ENCODE results near the gene RNF144A.
A peak's percentile ranks its signal among the peaks of the same experiment; 100 is the strongest.

Gene RNF144A

GRCh38 chr2:7027956-7028655 lies 110.9 kb downstream of the RNF144A start:
- no peak for DNase-seq

GRCh38 chr2:7028846-7029245 lies 111.6 kb downstream of the RNF144A start:
- no peak for DNase-seq

DNA sequence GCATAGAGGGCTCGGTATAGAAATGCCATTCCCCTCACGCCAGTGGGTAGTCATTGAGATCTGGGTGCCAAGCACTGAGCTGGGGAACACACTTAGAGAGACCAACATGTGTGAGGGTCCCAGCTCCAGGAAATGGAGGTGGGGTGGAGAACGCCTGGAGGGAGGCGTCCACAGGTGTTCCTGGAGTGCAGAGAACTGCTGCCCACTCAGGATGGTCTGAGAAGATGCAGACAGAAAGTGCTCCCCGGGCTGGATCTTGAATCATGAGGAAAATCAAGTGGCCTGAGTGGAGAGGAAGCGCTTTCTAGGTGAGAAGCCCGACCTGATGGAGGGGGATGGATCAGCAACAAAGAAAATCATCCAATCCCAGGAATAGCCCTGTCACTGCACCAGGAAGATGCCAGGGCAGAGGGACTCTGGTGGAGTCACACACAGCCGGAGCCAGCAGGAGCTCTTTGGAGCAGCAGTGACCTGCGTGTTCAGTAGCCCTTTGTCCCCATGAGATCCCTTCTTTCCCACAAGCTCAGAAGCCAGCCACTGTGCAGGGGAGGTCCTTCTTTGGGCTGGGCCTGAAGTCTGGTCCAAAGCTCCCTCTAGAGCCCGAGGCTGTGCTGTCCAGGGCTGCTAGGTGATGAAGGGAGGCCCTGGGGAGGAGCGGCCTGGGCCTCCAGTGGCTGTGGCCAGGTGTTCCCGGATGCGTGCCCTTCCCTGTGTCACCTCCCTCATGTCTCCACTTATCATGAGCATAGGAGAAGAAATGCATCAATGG lies 112.3 kb downstream of the RNF144A start:
- DNase-seq = no peak

DNA sequence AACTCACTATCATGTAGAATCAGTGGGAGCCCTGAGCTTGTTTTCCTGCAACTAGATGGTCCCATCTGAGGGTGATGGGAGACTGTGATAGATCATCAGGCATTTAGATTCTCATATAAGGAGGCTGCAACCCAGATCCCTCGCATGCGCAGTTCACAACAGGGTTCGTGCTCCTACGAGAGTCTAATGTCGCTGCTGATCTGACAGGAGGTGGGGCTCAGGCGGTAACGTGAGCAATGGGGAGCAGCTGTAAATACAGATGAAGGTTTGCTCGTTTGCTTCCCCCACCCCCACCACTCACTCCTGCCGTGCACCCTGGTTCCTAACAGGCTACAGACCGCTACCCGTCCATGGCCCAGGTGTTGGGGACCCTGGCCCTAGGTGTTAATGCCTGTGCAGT lies 113.6 kb downstream of the RNF144A start:
- DNase-seq = no peak

DNA sequence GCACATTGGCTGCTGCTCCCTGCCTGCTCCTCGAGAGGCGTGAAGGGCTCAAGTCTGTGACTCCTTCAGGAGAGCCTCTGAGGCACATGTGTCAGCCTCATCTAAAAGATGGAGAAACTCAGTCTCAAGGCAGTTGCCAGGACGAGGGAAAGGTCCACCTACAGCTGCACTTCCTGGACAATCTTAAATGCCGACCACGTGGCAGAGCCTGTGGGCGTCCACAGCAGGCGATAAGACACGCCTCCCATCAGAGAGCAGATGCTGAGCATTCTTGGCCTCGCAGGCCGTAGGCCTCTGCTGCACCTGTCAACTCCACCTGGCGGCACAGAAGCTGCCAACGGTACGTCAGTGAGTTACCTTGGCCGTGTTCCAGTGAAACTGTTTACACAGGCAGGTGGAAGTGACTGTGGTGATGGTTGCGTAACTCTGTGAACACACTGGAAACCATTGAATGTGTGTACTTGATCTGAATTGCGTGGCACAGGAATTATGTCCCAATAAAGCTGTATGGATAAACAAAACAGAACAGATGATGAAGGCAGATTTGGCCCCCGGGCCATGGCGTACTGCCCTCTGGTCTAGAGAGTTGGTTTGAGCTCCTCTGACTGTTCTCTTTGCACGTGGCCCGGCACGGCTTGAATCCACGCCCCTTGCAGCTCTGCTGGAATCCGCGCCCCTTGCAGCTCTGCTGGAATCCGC lies 114.5 kb downstream of the RNF144A start:
- DNase-seq = peak; percentile 99

- DNase-seq = no peak
Measured at GRCh38 chr2:7032371-7032770, 115.2 kb downstream of the RNF144A start.

DNA sequence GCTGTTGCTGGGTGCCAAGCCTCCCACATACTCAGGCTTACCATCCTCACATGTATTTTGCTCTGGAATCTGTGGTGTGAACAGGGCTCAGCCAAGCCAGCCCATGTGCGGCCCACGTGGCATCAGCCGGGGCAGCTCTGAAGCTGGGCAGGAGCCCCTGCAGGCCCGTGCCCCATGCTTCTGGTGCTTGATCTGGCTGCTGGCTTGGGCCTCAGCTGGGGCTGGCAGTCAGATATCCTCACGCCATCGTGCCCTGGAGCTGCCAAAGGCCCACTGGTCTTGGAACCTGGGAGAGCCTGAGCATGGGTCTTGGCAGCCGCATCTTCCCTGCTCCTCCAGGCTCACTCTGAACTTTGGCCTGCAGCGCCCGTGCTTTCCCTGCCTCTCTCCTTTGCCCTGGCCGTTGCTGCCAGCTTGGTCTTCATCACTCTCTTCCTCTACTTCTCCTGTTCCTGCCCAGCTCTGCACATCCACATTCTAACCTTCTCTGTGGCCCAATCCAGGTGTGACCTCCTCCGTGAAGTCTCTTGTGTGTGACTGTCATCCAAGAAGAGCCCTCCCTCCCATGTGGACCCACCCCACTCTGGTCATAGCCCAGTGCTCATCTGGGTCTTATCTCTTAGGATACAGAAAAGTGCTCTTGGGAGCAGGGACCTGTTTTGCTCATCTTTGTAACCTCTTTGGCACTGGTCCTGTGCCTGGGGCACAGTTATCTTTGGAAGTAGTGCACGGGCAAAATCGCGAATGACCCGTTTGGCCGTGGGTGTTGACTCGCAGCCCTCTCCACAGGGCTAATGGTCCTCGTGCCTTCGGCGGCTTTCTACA lies 116.1 kb downstream of the RNF144A start:
- no peak for DNase-seq

DNA sequence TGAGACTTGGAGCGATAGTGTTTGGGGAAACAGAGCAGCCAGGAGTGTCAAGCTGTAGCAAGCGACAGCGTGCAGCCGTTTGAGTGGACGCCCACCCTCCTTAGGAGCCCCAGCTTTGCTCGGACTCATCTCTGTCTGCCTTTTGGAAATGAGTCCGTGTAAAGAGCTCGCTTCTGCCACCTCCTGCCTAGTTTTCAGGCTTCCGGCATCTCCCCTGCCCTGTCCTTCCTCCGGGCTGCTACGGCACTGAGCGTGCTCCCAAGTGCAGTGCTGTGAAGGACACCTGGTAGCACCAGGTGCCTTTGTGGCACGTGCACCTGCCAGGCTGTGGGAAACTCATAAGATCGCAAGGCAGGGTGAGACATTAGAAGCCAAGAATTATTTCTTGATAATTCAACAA lies 117.1 kb downstream of the RNF144A start:
- DNase-seq = no peak

GRCh38 chr2:7035884-7036283 lies 118.7 kb downstream of the RNF144A start:
- DNase-seq = no peak

DNA sequence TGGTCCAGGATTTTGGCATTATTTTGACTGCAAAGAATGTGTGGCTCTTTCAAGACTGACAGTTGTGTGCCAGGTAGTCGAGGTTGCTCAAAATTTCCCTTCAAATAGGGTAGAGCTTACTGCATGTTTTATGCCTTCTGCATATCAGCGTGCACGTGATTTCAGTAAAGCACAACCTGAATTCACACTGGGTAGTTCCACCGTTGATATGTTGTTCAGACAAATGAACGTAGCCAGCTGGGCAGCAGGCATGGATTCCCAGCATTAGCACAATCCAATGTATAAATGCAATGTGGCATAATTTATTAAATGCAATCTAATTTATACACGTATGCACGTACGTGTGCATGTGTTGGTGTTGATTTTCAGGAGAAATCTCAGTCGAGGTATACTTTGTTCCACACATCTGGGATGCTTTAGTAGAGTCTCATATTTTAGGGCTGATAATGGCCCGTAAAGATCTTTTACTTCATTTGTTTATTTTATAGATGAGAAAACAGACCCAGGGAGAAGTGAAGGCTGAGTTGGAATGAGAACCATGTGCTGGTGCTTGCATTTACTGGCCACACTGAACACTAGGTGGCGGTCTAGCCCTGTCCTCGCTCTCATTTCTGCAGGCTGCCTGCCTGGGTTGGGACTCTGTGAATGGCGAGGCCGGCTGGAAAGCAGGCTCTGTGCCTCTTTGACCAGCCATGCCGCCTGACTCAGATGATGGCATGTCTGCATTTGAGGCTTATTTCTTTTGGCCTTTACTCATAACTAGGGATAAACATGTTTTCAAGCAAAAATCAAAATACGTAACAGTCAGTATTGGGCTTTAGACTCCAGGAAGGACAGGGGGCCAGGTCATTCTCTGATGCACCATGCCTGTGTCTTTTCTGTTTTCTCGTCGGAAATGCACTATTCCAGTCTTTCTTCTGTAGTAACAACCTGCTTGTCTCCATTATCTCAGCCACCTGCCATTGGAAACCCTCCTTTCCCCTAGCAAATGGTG lies 120.4 kb downstream of the RNF144A start:
- DNase-seq = no peak

DNA sequence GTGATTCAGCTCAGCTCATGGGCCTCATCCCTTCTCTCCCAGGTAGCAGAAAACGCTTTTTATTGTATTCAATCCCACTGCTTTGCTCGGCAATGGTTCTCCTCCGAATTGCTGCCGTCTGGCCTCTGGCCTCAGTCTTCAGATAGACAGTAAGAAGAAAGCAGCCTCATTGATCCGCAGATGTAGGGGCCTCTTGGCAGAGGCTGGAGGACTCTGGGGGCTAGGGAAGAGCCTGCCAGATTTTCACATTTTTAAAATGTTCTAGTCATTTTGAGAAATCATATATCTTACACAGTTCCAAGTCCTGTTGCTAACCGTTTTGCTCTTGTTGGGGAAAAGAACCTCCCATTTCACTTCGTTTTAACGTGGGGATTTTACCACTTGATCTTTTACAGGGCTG lies 123.3 kb downstream of the RNF144A start:
- no peak for DNase-seq

DNA sequence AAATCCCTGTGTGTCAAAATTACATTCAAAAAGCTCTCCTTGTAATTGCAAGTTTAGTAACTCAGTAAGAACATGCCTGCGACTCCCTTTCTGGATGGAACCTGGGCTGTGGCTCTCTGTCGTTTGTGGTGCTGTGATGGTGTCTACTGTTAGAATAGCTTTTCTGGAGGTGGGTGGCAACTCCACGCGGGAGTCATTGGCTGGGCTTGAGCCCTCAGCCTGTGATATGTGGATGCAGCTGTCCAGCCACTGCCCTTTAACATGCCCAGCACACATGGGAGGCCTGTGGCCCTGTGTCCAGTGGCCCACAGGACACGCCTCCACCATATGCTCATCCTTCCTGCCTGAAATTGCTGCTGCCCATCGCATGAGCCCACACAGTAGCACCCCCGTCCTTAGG lies 124.2 kb downstream of the RNF144A start:
- no peak for DNase-seq

DNA sequence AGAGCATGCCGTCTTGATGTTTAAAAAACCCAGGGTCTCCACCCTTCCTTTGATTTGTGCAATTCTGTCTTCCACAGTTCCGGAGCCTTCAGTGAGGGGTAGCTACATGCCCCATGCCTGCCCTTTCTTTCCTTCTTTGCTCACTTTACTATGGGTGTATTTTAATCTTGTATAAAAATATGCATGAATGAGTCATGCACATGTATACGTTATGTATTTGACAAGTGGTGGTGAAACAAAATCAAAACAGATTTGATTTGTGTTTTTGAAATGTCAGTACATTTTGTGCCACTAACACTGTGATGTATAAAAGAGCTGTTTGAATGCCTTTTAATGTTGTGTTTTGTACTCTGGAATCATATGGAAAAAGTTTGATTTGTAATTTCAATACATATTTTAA lies 126.5 kb downstream of the RNF144A start:
- no peak for DNase-seq

GRCh38 chr2:7044253-7045250 lies 127.3 kb downstream of the RNF144A start:
- no peak for DNase-seq

DNA sequence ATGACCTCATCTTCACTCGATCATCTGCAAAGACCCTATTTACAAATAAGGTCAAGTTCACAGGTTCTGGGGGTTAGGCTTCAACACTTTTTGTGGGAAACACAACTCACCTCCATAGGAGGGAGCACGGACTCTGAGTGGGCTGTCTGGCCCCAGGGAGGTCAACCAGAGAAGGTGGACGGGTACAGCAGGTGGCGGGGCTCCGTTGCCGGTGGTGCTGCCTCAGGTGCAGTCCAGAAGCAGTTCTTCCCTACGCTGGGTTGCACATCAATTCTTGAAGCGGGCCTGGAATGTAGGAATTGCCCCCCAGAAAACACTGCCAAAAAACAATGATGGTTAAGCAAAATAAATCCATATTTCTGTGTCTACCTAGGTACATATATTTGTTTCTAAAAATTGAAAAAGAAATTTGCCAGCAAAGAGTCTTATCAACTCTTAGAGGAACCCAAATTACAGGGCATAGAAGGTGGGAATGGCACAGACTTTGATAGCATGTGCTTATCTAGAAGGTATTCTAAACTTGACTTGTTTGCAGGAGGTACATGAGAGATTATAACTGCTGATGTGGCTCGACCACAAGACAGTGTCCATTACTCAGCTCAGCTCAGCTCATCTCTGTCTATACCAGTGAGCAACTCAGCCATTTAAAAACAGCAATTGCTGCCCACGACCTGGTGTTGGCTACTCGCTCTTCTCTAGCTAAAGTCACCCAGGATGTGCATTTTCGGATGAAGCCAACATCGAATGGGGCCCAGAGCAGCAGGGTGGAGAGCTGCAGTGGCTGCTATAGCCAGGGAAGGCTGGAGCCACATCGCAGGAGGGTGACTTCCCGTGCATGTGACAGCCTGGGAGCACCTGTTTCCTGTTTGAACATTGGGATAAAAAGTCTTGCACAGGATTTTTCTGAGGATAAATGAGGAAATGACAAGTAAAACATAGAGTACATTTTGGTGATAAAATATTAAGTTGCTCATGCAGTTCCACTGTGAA lies 128.7 kb downstream of the RNF144A start:
- DNase-seq = no peak

- no peak for DNase-seq
Measured at GRCh38 chr2:7047661-7048060, 130.4 kb downstream of the RNF144A start.

GRCh38 chr2:7048762-7049294 lies 131.6 kb downstream of the RNF144A start:
- no peak for DNase-seq

DNA sequence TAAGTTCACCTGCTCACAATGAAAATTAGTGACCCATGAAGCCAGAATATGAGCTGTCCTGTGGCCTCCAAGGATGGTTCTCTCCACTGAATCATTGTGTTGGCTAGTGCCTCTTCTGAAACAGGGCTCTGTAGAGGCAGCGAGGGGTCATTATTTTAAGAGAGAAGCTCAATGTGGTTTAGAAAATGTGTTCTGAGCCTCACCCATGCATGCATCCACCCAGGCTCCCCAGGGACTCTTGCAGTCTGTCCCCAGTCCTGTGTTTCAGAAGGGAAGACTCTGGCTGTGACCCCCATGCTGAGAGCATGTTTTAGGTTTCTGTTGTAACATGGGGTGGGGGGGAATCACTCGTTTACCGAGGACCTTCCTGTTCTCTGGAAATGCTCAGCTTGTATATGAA lies 135.2 kb downstream of the RNF144A start:
- DNase-seq = no peak

Data from NCI-H2081 treated with DMSO at 0.1 percent for 48 hours (cell line).